Right atrium auricular region (tissue), 2 donors: ENCODE data around the gene CLCN6. TPM values are rescaled to one million over a fixed set of nuclear protein-coding genes. Genes with fewer than 3 reads are reported as not detected.
A peak's percentile ranks its signal among the peaks of the same experiment; 100 is the strongest.

Source experiments
- DNase-seq: peaks from one replicate; pipeline ENCODE4 v3.0.0-alpha.2; 2019; ENCODE audit warnings: low spot score
- H3K27ac ChIP-seq, 2 donors: fragments of 200-600 bp; sonication (generic); 1 replicate in 1 of 2; 2 replicates in 1 of 2; pipeline ENCODE4 v1.5.1; 2016 to 2019
- H3K27me3 ChIP-seq, 2 donors: fragments of 200-600 bp; sonication (generic); one replicate each; pipeline versions ENCODE4 v1.5.1 to v1.6.0; 2017 to 2019
- H3K36me3 ChIP-seq: fragments of 200-600 bp; sonication (generic); one replicate; pipeline ENCODE4 v1.5.1; 2016
- H3K4me1 ChIP-seq, 2 donors: fragments of 200-600 bp; sonication (generic); one replicate each; pipeline versions ENCODE4 v1.5.1 to v1.6.0; 2017 to 2019
- H3K4me3 ChIP-seq, 2 donors: fragments of 200-600 bp; sonication (generic); 1 replicate in 1 of 2; 2 replicates in 1 of 2; pipeline ENCODE4 v1.5.1; 2017 to 2019; ENCODE audit warnings: mild to moderate bottlenecking in 1 of 2, moderate library complexity in 1 of 2
- H3K9me3 ChIP-seq, 2 donors: fragments of 200-600 bp; sonication (generic); one replicate each; pipeline ENCODE4 v1.5.1; 2019
- total RNA-seq, 2 donors: library from RNA; depleted of rRNA; stranded (reverse); fragments of >200 nt; gene quantifications; one replicate each; pipeline ENCODE4 v1.1.0, GENCODE V29; 2016
- TF ChIP-seq, protein P1 (sequence below), 2 donors: fragments of 200-600 bp; sonication (generic); IDR thresholded peaks; one replicate each; pipeline ENCODE4 v1.5.1; 2019; ENCODE audit warnings: antibody characterized with exemption in 2 of 2

The CLCN6 gene
- total RNA-seq, 2 donors from 2014 or later, result 14.8 to 15.2 TPM

DNA sequence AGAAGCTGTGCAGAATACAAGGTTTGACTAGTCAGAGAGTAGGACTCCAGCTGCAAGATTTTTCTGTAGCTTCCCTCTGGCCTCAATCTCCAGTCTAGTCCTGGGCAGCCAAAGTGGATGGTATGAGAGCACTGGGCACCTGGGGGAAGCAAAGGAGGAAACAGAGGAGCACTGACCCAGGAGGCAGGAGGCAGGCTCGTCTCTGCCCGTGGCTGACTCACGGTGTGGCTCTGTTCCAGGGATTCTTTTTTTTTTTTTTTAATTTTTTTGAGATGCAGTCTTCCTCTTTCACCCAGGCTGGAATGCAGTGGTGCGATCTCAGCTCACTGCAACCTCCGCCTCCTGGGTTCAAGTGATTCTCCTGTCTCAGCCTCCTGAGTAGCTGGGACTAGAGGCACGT lies 56.9 kb downstream of the CLCN6 start:
- no peak for DNase-seq
- TF ChIP-seq, protein P1, sequence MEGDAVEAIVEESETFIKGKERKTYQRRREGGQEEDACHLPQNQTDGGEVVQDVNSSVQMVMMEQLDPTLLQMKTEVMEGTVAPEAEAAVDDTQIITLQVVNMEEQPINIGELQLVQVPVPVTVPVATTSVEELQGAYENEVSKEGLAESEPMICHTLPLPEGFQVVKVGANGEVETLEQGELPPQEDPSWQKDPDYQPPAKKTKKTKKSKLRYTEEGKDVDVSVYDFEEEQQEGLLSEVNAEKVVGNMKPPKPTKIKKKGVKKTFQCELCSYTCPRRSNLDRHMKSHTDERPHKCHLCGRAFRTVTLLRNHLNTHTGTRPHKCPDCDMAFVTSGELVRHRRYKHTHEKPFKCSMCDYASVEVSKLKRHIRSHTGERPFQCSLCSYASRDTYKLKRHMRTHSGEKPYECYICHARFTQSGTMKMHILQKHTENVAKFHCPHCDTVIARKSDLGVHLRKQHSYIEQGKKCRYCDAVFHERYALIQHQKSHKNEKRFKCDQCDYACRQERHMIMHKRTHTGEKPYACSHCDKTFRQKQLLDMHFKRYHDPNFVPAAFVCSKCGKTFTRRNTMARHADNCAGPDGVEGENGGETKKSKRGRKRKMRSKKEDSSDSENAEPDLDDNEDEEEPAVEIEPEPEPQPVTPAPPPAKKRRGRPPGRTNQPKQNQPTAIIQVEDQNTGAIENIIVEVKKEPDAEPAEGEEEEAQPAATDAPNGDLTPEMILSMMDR (IDR thresholded peaks at IDR 0.05), result no peak
- no peak overlapping the region for H3K27ac ChIP-seq
- no peaks in the 10 kb centered on the region for H3K9me3 ChIP-seq
- H3K4me1 ChIP-seq, result peaks cover 0 to 8% of the 10 kb centered on the region in 2 donors
- H3K36me3 ChIP-seq, result peaks cover 7% of the 10 kb centered on the region
- H3K27me3 ChIP-seq, result peaks cover 0 to 4% of the 10 kb centered on the region in 2 donors
- no peak overlapping the region for H3K4me3 ChIP-seq

- Histone ChIP-seq H3K27me3 (no peaks in the 10 kb centered on the region), H3K36me3 (no peaks in the 10 kb centered on the region), H3K4me3 (no peak overlapping the region), H3K27ac (no peak overlapping the region), H3K9me3 (no peaks in the 10 kb centered on the region), H3K4me1 (peaks cover 0 to 14% of the 10 kb centered on the region in 2 donors)
- TF ChIP-seq, protein P1 (IDR thresholded peaks at IDR 0.05), result no peak
- DNase-seq, result no peak
Measured at GRCh38 chr1:11868331-11868980, 62.5 kb downstream of the CLCN6 start.

- Histone ChIP-seq H3K4me3 (no peak overlapping the region), H3K27ac (no peak overlapping the region), H3K27me3 (no peaks in the 10 kb centered on the region), H3K36me3 (no peaks in the 10 kb centered on the region), H3K9me3 (no peaks in the 10 kb centered on the region), H3K4me1 (peaks cover 0 to 19% of the 10 kb centered on the region in 2 donors)
- TF ChIP-seq, protein P1 (IDR thresholded peaks at IDR 0.05), result no peak
- DNase-seq, result no peak
Measured at GRCh38 chr1:11869104-11869503, 63.1 kb downstream of the CLCN6 start.

DNA sequence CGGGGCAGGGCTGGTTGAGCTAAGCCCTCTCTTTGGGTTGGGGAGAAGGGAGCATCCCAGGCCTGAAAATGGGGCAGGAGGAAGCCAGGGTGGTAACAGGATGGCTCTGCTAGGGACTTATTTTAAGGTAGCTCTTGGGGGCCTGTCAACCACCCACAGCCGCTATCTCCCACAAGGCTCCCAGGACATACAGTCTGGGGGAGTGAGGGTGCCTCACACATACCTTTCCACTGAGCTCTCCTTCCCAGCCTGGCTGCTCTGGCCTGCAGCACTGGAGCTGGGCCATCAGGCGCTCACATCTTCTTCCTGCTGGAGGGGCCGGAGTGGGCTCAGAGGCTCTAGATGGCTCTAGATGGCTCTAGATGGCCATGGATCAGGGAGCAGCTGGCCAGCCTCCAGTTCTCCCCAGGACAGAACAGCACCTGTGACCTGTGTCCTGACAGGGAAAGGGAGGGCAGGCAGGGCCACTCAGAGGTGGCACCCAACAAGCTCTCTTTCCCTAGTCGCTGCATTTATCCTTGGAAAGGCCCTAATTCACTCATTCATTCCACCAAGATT lies 63.7 kb downstream of the CLCN6 start:
- Histone ChIP-seq H3K36me3 (no peaks in the 10 kb centered on the region), H3K4me3 (no peak overlapping the region), H3K27me3 (no peaks in the 10 kb centered on the region), H3K27ac (no peak overlapping the region), H3K4me1 (peaks cover 0 to 25% of the 10 kb centered on the region in 2 donors), H3K9me3 (no peaks in the 10 kb centered on the region)
- DNase-seq, result no peak
- TF ChIP-seq, protein P1 (IDR thresholded peaks at IDR 0.05), result no peak

DNA sequence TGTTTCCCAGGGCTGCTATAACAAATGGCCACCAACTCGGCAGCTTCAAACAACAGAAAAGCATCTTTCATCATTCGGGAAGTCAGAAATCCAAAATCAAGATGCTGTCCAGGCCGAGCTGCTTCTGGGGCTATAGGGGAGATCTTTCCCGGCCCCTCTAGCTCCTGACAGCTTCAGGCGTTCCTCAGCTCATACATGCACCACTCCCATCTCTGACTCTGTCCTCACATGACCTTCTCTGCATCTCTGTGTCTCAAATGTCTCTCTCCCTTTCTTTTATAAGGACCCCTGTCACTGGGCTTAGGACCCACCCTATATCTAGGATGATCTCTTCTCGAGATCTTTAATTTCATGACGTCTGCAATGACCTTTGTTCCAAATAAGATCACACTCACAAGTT lies 66.6 kb downstream of the CLCN6 start:
- no peak for DNase-seq
- peaks cover 0 to 45% of the 10 kb centered on the region in 2 donors for H3K4me1 ChIP-seq
- no peaks in the 10 kb centered on the region for H3K27me3 ChIP-seq
- no peaks in the 10 kb centered on the region for H3K36me3 ChIP-seq
- peak overlapping the region in 1 of 2 donors; percentile 77 for H3K27ac ChIP-seq
- H3K4me3 ChIP-seq, result no peak overlapping the region
- TF ChIP-seq, protein P1 (IDR thresholded peaks at IDR 0.05), result no peak
- no peaks in the 10 kb centered on the region for H3K9me3 ChIP-seq
